ENCODE data around the gene CRIP2.

- TF ChIP-seq POLR2AphosphoS5 (IDR thresholded peaks at IDR 0.05; ENCODE audit: borderline replicate concordance, low read depth, low read length) (peak; percentile 53; the same call in 1 of the 2 replicates), EZH2 (IDR thresholded peaks at IDR 0.05) (no peak)
Measured at GRCh38 chr14:105473677-105474482, 741 bp upstream of the CRIP2 start.
